ENCODE measurements around the gene FRAS1.
"Not testable (repeated sequence)": the region's sequence is repeated elsewhere in the genome, so short reads cannot be mapped to it uniquely, and the experiment has no call there.

Gene FRAS1

DNA sequence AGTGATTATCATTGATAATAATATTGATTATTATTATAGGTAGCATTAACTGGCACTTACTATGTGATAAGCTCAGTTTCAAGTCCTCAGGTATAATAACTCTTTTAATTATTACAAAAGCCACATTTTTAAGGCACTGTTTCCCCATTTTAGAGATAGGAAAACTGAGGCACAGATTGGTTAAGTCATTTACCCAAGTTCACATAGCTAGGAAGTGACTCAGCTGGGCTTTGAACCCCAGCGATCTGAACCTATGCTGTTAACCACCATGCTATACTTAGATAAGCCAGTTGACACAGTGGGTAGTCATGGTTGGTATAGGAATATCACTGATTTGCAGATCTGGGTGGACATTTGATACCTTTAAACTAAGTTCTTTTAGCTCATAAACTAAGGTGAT, 110.4 kb downstream of the FRAS1 start:
- no peak for DNase-seq (ENCODE audit: low spot score)

GRCh38 chr4:78168029-78168428, 110.9 kb downstream of the FRAS1 start:
- DNase-seq (ENCODE audit: low spot score) = no peak

GRCh38 chr4:78169728-78170127, 112.6 kb downstream of the FRAS1 start:
- DNase-seq (ENCODE audit: low spot score) = no peak

DNA sequence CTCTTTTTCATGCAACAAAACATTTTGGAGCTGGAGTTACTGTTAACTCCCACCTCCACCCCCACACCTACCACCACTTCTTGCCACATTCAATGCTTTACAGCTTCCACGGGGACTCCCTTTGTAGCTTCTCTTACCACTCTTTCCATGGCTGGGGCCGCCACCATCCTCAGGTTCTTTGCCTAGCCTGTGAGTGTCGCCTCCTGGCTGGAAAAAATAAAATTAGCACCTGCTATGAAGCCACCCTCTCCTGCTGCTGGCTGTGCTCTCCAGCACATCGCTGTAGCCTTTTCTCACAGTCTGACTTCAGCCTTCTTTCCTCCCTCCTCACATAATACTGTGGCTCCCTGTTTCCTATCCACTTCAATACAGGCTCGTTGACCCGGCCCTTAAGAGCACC, 114.4 kb downstream of the FRAS1 start:
- DNase-seq (ENCODE audit: low spot score) = no peak

DNA sequence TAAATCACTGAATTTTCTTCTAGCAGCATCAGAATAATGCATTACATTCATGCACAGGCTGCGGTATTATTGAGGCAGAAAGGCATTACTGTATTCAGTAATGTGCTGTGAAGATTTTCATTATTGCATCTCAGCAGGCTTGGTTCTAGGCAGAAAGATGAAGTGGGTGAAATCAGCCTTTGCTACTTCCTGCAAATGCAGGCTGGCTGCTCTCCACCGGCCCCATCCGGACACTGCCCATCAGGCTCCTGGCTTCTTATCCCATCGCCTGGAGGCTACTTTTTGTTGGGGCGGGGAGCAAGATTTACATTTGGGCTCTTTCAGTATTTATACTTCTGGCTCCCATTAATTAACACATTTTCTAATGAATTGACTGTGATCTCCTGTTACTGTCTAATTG, 117.8 kb downstream of the FRAS1 start:
- no peak for DNase-seq (ENCODE audit: low spot score)

- no peak for DNase-seq (ENCODE audit: low spot score)
Measured at GRCh38 chr4:78179196-78179595, 122.1 kb downstream of the FRAS1 start.

- not testable (repeated sequence) for DNase-seq (ENCODE audit: low spot score)
Measured at GRCh38 chr4:78181681-78182234, 124.6 kb downstream of the FRAS1 start.

- DNase-seq (ENCODE audit: low spot score) = no peak
Measured at GRCh38 chr4:78184584-78184983, 127.5 kb downstream of the FRAS1 start.

- no peak for DNase-seq (ENCODE audit: low spot score)
Measured at GRCh38 chr4:78185117-78185516, 128.0 kb downstream of the FRAS1 start.

GRCh38 chr4:78186597-78187543, 129.7 kb downstream of the FRAS1 start:
- DNase-seq (ENCODE audit: low spot score) = no peak

- DNase-seq (ENCODE audit: low spot score) = no peak
Measured at GRCh38 chr4:78190068-78190467, 132.9 kb downstream of the FRAS1 start.

DNA sequence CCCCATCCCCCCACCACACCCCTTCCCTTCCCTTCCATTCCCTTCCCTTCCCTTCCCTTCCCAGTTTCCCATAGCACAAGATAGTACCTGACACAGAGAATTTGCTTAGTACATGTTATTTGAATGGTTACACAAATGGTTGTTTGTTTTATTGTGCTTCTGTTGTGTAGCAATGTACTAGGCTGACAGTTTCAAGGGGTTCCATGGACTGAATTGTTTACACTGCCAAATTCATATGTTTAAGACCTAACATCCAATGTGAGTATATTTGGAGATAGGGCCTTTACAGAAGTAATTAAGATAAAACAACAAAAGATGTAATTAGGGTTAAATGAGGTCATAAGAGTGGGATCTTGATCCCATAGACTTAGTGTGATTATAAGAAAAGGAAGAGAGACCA, 133.5 kb downstream of the FRAS1 start:
- DNase-seq (ENCODE audit: low spot score) = no peak

DNA sequence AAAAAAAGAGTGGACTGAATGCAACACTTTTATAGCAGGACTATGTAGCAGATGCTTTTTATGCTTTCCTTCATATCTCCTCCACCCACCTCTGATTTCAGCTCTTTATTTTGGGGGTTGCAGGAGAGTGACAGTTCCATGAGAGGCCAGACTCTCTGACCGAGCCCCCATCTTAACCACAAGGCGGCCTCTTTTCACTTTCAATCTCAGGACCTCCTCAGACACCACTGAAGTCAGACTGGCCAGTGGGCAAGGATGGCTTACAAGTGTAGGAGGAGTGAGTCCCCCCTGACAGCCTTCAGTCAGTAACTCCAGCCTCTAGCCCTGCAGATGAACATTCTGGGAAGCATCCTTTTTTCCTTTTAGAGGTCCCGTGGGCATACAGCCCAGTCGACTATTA, 140.8 kb downstream of the FRAS1 start:
- DNase-seq (ENCODE audit: low spot score) = no peak

DNA sequence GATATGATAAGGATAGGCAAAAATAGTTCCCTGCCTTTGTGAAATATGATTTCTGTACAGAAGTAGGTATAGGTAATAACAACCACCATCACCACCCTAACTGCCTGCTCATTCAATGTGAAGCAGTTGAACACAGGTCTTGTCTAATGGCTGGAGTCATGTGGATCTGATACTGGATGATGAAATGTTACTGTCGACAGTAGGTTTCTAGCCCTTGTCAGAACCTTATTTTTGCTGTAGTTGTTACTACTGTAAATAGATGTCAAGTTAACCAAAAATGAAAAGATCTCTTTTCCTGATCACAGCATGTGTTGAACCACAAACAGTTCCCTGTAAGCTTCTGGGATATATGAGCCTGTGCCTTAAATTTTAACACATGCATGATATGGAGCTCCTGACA, 142.9 kb downstream of the FRAS1 start:
- DNase-seq (ENCODE audit: low spot score) = no peak

GRCh38 chr4:78200949-78201348, 143.8 kb downstream of the FRAS1 start:
- no peak for DNase-seq (ENCODE audit: low spot score)

DNA sequence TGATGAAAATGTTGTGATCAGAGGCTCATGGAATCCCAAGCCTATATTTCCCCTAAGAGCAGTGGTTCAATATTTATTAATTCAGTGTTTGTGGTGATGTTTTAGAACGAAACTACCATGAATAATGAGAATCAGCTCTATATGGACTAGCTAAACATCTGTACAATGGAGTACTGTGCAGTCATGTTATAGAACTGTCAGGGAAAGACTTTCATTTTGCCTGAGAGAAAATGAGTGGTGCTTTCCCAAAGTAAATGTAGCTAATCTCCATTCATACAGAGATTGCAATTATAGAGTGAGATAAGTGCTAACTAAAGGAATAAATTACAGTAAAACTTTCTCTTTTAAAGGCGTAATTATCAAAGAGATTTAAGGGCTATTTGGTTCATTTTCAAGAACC, 147.1 kb downstream of the FRAS1 start:
- DNase-seq (ENCODE audit: low spot score) = no peak

- DNase-seq (ENCODE audit: low spot score) = no peak
Measured at GRCh38 chr4:78205591-78205990, 148.5 kb downstream of the FRAS1 start.

GRCh38 chr4:78207541-78207940, 150.4 kb downstream of the FRAS1 start:
- DNase-seq (ENCODE audit: low spot score) = no peak

GRCh38 chr4:78207951-78208350, 150.8 kb downstream of the FRAS1 start:
- DNase-seq (ENCODE audit: low spot score) = no peak

DNA sequence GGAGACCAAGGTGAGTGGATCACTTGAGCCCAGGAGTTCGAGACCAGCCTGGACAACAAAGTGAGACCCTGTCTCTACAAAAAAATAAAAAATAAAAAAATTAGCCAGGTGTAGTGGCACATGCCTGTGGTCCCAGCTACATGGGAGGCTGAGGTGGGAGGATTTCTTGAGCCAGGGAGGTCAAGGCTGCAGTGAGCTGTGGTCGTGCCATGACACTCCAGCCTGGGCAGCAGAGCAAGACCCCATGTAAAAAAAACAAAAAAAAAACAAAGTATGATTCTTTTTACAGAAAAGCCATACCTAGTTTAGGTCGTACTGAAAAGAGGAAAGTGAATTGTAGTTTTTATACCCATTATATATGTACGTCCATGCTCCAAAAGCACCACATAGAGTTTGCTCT, 151.8 kb downstream of the FRAS1 start:
- DNase-seq (ENCODE audit: low spot score) = not testable (repeated sequence)

DNA sequence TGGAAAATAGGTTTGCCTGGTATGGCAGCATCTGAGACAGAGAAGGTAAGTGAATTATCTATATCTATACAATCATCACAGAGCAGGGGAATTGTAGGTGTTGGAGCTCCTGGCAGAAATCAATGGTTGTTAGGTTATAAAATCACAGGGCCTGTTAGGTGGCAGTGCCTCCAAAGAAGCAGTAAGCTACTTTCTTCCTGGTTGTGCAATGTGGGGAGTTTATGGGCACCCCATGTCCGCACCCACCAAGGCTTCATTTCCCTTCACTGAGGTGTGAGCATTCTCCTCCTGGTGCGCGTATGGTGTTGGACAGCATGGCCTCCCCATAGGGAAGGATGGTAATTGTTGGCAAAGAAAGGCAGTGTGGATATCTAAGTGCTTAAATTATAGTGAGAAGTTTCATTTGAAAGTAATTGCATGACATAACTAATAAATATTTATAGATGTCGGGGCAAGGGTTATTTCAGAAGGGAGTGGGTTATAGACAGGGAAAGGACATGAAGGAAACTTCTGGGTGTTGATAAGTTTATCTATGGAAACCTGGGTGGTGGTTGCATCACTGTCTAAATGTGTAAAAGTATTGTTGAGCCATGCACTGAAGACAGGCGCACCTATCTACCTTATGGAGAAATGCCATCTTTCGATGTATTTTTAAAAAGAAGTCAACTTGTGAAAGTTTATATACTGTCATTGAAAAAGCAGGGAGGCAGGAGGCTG, 153.7 kb downstream of the FRAS1 start:
- no peak for DNase-seq (ENCODE audit: low spot score)

DNA sequence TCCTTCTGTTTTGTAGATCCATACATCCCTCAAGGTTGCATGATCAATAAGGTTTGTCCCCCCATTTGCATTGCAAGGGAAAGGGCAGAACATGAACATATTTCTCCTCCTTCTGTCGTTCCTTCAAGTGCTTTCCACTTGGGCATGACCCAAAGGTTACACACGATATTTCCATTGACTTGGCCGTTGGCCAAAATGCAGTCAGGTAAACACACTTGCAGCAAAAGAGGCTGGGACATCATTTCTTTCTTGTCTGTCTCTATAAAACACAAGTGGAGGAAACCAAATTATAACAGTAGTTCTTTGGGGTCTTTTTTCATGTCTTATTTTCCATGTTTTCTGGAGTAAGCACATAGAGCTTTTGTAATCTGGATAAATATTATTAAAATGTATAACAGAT, 156.1 kb downstream of the FRAS1 start:
- DNase-seq (ENCODE audit: low spot score) = no peak

GRCh38 chr4:78214078-78214477, 157.0 kb downstream of the FRAS1 start:
- DNase-seq (ENCODE audit: low spot score) = no peak

All from hematopoietic multipotent progenitor cell treated with erythropoietin and hydrocortisone succinate and interleukin-3 and kit ligand, for 15 days (in vitro differentiated cells).